Measurements from ENCODE around the gene RSRC1. TPM values are rescaled to one million over a fixed set of nuclear protein-coding genes. Genes with fewer than 3 reads are reported as not detected.

The RSRC1 gene
- total RNA-seq, 4 donors from 2014 or later: 23.5 to 31.8 (median 26.6) TPM

DNA sequence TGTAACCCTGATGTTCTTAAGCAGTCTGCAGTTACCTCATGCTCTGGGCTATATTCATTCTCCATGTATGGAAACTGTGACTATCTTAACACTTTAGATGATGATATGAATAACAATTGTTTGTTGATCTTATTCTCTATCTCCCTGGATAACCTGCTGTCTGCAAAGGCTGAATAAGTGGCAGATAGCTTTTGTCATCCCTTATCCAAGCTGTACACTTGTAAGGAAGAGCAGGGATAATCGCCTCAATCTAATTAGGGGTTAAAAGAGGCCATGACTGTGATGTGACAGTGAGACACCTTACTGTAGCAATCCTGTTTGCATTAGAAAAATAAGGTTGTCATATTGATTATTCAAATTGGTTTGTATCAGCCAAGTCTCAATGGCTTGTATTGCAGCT, 123.9 kb downstream of the RSRC1 start:
- WGBS, 2 donors: 90 to 95% methylated on average over 1 of the region's 1 CpG
- intact Hi-C loops (cut with DNase I; ENCODE audit: low total_unique reads): no loop called here
- H3K4me3 ChIP-seq (ENCODE audit: low read depth, poor library complexity, severe bottlenecking): no peak overlapping the region
- DNase-seq (ENCODE audit: low spot score in 2 of 2): no peak
- TF ChIP-seq, protein P1, sequence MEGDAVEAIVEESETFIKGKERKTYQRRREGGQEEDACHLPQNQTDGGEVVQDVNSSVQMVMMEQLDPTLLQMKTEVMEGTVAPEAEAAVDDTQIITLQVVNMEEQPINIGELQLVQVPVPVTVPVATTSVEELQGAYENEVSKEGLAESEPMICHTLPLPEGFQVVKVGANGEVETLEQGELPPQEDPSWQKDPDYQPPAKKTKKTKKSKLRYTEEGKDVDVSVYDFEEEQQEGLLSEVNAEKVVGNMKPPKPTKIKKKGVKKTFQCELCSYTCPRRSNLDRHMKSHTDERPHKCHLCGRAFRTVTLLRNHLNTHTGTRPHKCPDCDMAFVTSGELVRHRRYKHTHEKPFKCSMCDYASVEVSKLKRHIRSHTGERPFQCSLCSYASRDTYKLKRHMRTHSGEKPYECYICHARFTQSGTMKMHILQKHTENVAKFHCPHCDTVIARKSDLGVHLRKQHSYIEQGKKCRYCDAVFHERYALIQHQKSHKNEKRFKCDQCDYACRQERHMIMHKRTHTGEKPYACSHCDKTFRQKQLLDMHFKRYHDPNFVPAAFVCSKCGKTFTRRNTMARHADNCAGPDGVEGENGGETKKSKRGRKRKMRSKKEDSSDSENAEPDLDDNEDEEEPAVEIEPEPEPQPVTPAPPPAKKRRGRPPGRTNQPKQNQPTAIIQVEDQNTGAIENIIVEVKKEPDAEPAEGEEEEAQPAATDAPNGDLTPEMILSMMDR (IDR thresholded peaks at IDR 0.05): no peak
- no peak for TF ChIP-seq POLR2A (IDR thresholded peaks at IDR 0.05)

DNA sequence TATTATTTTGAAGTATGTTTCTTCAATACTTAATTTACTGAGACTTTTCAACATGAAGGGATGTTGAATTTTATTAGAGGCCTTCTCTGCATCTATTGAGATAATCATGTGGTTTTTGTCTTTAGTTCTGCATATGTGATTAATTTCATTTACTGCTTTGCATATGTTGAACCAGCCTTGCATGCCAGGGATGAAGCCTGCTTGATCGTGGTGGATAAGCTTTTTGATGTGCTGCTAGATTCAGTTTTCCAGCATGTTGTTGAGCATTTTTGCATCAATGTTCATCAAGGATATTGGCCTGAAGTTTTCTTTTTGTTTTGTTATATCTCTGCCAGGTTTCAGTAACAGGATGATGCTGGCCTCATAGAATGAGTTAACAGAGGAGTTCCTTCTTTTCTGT, 134.4 kb downstream of the RSRC1 start:
- intact Hi-C loops (cut with DNase I; ENCODE audit: low total_unique reads): no loop called here
- TF ChIP-seq POLR2A (IDR thresholded peaks at IDR 0.05): no peak
- TF ChIP-seq, protein P1 (IDR thresholded peaks at IDR 0.05): no peak
- DNase-seq (ENCODE audit: low spot score in 2 of 2): no peak
- H3K4me3 ChIP-seq (ENCODE audit: low read depth, poor library complexity, severe bottlenecking): no peak overlapping the region
- 81 to 83% methylated on average over 1 of the region's 1 CpG for WGBS, 2 donors

DNA sequence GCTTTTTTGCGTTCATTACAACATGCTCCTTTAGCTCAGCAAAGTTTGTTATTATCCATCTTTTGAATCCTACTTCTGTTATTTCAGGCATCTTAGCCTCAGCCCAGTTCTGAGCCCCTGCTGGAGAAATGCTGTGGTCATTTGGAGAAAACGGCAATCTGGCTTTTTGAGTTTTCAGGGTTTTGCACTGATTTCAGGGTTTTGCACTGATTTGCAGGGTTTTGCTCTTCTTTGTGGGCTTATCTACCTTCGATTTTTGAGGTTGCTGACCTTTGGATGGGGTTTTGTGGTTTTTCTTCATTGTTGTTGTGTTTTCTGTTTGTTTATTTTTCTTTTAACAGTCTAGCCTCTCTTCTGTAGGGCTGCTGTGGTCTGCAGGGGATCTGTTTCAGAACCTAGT, 137.4 kb downstream of the RSRC1 start:
- DNase-seq (ENCODE audit: low spot score in 2 of 2): no peak
- 77 to 96% methylated on average over 3 of the region's 3 CpGs for WGBS, 2 donors
- H3K4me3 ChIP-seq (ENCODE audit: low read depth, poor library complexity, severe bottlenecking): no peak overlapping the region
- intact Hi-C loops (cut with DNase I; ENCODE audit: low total_unique reads): no loop called here
- TF ChIP-seq POLR2A (IDR thresholded peaks at IDR 0.05): no peak
- TF ChIP-seq, protein P1 (IDR thresholded peaks at IDR 0.05): no peak

DNA sequence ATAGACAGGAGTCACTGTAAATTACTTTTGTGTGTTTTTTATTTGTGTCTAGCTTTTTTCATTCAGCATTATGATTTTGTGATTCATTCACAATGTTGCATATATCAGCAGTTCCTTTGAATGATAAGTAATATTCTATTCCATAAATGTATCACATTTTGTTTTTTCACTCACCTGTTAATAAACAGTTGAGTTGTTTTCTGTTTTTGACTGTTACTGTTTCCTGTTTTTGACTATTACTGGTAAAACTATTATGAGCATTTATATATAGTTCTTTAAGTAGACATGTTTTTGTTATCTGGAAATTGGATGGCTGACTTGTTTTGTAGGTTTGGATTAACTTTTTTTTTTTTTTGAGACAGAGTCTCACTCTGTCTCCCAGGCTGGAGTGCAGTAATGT, 138.4 kb downstream of the RSRC1 start:
- no peak for DNase-seq (ENCODE audit: low spot score in 2 of 2)
- TF ChIP-seq, protein P1 (IDR thresholded peaks at IDR 0.05): no peak
- TF ChIP-seq POLR2A (IDR thresholded peaks at IDR 0.05): no peak
- no peak overlapping the region for H3K4me3 ChIP-seq (ENCODE audit: low read depth, poor library complexity, severe bottlenecking)
- intact Hi-C loops (cut with DNase I; ENCODE audit: low total_unique reads): no loop called here

DNA sequence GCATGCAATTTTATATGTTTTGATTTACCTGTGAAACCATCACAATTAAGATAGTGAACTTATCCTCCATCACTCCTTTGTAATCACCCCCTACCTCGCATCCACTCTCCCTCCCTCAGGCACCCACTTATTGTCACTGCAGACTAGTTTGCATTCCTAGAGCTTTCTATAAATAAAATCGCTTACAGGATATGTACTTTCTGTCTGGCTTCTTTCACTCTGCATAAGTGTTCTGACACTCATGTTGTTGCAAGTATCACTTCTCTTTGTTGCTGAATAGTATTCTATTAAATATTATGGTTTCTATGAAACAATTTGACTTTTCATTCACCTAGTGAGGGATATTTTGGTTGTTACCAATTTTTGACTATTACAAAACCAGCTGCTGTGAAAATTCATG, 139.3 kb downstream of the RSRC1 start:
- DNase-seq (ENCODE audit: low spot score in 2 of 2): no peak
- no peak overlapping the region for H3K4me3 ChIP-seq (ENCODE audit: low read depth, poor library complexity, severe bottlenecking)
- 85 to 89% methylated on average over 2 of the region's 2 CpGs for WGBS, 2 donors
- TF ChIP-seq, protein P1 (IDR thresholded peaks at IDR 0.05): no peak
- no peak for TF ChIP-seq POLR2A (IDR thresholded peaks at IDR 0.05)
- intact Hi-C loops (cut with DNase I; ENCODE audit: low total_unique reads): no loop called here

DNA sequence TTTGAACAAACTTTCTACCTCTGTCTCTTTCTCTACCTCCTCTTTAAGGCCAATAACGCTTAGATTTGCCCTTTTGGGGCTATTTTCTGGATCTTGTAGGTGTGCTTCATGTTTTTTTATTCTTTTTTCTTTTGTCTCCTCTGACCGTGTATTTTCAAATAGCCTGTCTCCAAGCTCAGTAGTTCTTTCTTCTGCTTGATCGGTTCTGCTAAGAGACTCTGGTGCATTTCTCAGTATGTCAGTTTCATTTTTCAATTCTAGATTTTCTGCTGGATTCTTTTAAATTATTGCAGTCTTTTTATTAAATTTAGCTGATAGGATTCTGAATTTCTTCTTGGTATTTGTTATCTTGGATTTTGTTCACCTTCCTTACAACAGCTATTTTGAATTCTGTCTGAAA, 148.7 kb downstream of the RSRC1 start:
- no peak overlapping the region for H3K4me3 ChIP-seq (ENCODE audit: low read depth, poor library complexity, severe bottlenecking)
- intact Hi-C loops (cut with DNase I; ENCODE audit: low total_unique reads): no loop called here
- 64 to 66% methylated on average over 3 of the region's 3 CpGs for WGBS, 2 donors
- TF ChIP-seq, protein P1 (IDR thresholded peaks at IDR 0.05): no peak
- no peak for TF ChIP-seq POLR2A (IDR thresholded peaks at IDR 0.05)
- no peak for DNase-seq (ENCODE audit: low spot score in 2 of 2)
